ENCODE results near the gene ARHGEF17.

The ARHGEF17 gene

GRCh38 chr11:73374151-73374550 lies 66.1 kb downstream of the ARHGEF17 start:
- no peak overlapping the region for H3K4me3 ChIP-seq (replicated peaks; ENCODE audit: low read depth, low read length)
- DNase-seq (ENCODE audit: low read depth), result no peak
- no peak for TF ChIP-seq CTCF (IDR thresholded peaks at IDR 0.05; ENCODE audit: low read length, missing control alignments)

GRCh38 chr11:73375830-73376159 lies 67.7 kb downstream of the ARHGEF17 start:
- DNase-seq (ENCODE audit: low read depth), result no peak
- H3K4me3 ChIP-seq (replicated peaks; ENCODE audit: low read depth, low read length), result no peak overlapping the region
- no peak for TF ChIP-seq CTCF (IDR thresholded peaks at IDR 0.05; ENCODE audit: low read length, missing control alignments)

- peak; percentile 93 for DNase-seq (ENCODE audit: low read depth)
- H3K4me3 ChIP-seq (replicated peaks; ENCODE audit: low read depth, low read length), result peak within 1 kb of the TSS; percentile 64
- peak; percentile 55 for TF ChIP-seq CTCF (IDR thresholded peaks at IDR 0.05; ENCODE audit: low read length, missing control alignments)
Observed at GRCh38 chr11:73376160-73376802, 68.2 kb downstream of the ARHGEF17 start, which contains the start of gene RELT. Gene RELT, plus strand, starts transcription at chr11:73376399. Its CDS starts 12,738 bp downstream, at chr11:73389137.

GRCh38 chr11:73376803-73377629 lies 68.9 kb downstream of the ARHGEF17 start:
- no peak for TF ChIP-seq CTCF (IDR thresholded peaks at IDR 0.05; ENCODE audit: low read length, missing control alignments)
- DNase-seq (ENCODE audit: low read depth), result peak; percentile 73
- H3K4me3 ChIP-seq (replicated peaks; ENCODE audit: low read depth, low read length), result peak overlapping the region; percentile 64

- TF ChIP-seq CTCF (IDR thresholded peaks at IDR 0.05; ENCODE audit: low read length, missing control alignments), result no peak
Observed at GRCh38 chr11:73379189-73379880, 71.3 kb downstream of the ARHGEF17 start.

GRCh38 chr11:73380331-73380730 lies 72.3 kb downstream of the ARHGEF17 start:
- no peak overlapping the region for H3K4me3 ChIP-seq (replicated peaks; ENCODE audit: low read depth, low read length)

More at GRCh38 chr11:73379189-73379880, 71.3 kb downstream of the ARHGEF17 start:
- no peak for DNase-seq (ENCODE audit: low read depth)
- H3K4me3 ChIP-seq (replicated peaks; ENCODE audit: low read depth, low read length), result no peak overlapping the region

More at GRCh38 chr11:73380331-73380730, 72.3 kb downstream of the ARHGEF17 start:
- no peak for DNase-seq (ENCODE audit: low read depth)
- TF ChIP-seq CTCF (IDR thresholded peaks at IDR 0.05; ENCODE audit: low read length, missing control alignments), result no peak
